T-helper 1 cell treated with Interleukin-12 subunit alpha and Interleukin-12 subunit beta and Interleukin-4 antibody, amounts not matched to agents 30 μg/mL and 1 μg/mL, for 36 hours (primary cell): ENCODE results near the gene SPATA17.
"Not testable (repeated sequence)": the region's sequence is repeated elsewhere in the genome, so short reads cannot be mapped to it uniquely, and the experiment has no call there.

Experiments
- H3K27ac Mint-ChIP-seq: one replicate; pipeline ENCODE4 v1.8.0; 2021; ENCODE audit warnings: mild to moderate bottlenecking, mixed read lengths
- H3K27me3 Mint-ChIP-seq: one replicate; pipeline ENCODE4 v1.8.0; 2021; ENCODE audit warnings: low read depth, mixed read lengths
- H3K36me3 Mint-ChIP-seq: one replicate; pipeline ENCODE4 v1.8.0; 2021; ENCODE audit warnings: low read depth, mixed read lengths
- H3K4me1 Mint-ChIP-seq: one replicate; pipeline ENCODE4 v1.8.0; 2021; ENCODE audit warnings: low read depth, mixed read lengths
- H3K4me3 Mint-ChIP-seq: one replicate; pipeline ENCODE4 v1.8.0; 2021; ENCODE audit warnings: mild to moderate bottlenecking, moderate library complexity, mixed read lengths
- H3K9me3 Mint-ChIP-seq: one replicate; pipeline ENCODE4 v1.8.0; 2021; ENCODE audit warnings: mixed read lengths

The SPATA17 gene

DNA sequence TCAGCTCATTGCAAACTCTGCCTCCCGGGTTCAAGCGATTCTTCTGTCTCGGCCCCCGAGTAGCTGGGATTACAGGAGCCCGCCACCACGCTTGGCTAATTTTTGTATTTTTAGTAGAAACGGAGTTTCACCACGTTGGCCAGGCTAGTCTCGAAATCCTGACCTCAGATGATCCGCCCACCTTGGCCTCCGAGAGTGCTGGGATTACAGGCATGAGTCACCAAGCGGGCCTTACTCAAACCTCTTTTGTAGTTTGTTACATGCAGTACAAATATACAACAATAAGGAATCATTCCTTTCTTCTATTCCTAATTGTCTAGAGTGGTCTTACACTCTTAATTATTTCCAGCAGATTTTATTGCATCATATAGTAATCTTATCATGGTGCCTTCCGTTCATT, 16.6 kb downstream of the SPATA17 start:
- no peaks in the 10 kb centered on the region for H3K9me3 Mint-ChIP-seq
- H3K4me3 Mint-ChIP-seq: no peak overlapping the region
- H3K4me1 Mint-ChIP-seq: no peaks in the 10 kb centered on the region
- H3K36me3 Mint-ChIP-seq: no peaks in the 10 kb centered on the region
- peaks cover 5% of the 10 kb centered on the region for H3K27me3 Mint-ChIP-seq
- no peak overlapping the region for H3K27ac Mint-ChIP-seq

- no peak overlapping the region for H3K4me3 Mint-ChIP-seq
- H3K27ac Mint-ChIP-seq: no peak overlapping the region
- no peaks in the 10 kb centered on the region for H3K9me3 Mint-ChIP-seq
- H3K36me3 Mint-ChIP-seq: no peaks in the 10 kb centered on the region
- H3K4me1 Mint-ChIP-seq: no peaks in the 10 kb centered on the region
- no peaks in the 10 kb centered on the region for H3K27me3 Mint-ChIP-seq
Measured at GRCh38 chr1:217650674-217651073, 19.5 kb downstream of the SPATA17 start.

GRCh38 chr1:217660353-217661062, 29.4 kb downstream of the SPATA17 start:
- H3K9me3 Mint-ChIP-seq: no peaks in the 10 kb centered on the region
- no peaks in the 10 kb centered on the region for H3K4me1 Mint-ChIP-seq
- no peaks in the 10 kb centered on the region for H3K36me3 Mint-ChIP-seq
- H3K4me3 Mint-ChIP-seq: no peak overlapping the region
- no peak overlapping the region for H3K27ac Mint-ChIP-seq
- H3K27me3 Mint-ChIP-seq: no peaks in the 10 kb centered on the region

GRCh38 chr1:217661407-217661806, 30.3 kb downstream of the SPATA17 start:
- Mint-ChIP-seq H3K36me3 (no peaks in the 10 kb centered on the region), H3K4me1 (no peaks in the 10 kb centered on the region), H3K4me3 (no peak overlapping the region), H3K27ac (no peak overlapping the region), H3K27me3 (peaks cover 4% of the 10 kb centered on the region), H3K9me3 (no peaks in the 10 kb centered on the region)

DNA sequence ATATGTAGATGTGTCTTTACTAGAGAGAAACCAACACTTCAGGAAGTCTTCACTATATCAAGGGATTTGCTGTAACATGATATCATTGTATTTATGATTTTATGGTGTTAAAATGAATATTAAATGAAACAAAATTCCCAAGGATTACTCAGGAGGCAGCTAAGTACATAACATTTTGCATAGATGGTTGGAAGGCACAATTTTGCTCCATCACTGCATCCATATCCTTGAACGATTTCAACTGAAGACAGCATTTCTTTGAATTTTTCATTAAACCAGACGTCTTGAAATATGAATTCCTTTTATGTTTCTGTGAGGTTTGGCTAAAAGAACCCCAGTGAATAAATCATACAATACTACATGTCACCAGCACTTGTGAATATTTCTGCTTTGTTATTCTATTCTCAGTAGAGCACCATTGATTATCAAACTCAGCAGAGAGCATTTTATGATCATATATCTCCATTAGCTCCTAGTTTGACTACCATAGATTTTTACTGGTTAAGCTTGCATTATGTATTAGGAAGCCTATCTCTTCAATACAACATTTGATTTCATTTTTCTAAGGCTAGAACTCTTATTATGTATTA, 37.3 kb downstream of the SPATA17 start:
- H3K27ac Mint-ChIP-seq: no peak overlapping the region
- no peaks in the 10 kb centered on the region for H3K4me1 Mint-ChIP-seq
- H3K4me3 Mint-ChIP-seq: no peak overlapping the region
- no peaks in the 10 kb centered on the region for H3K36me3 Mint-ChIP-seq
- no peaks in the 10 kb centered on the region for H3K9me3 Mint-ChIP-seq
- H3K27me3 Mint-ChIP-seq: peaks cover 4% of the 10 kb centered on the region

- H3K4me1 Mint-ChIP-seq: no peaks in the 10 kb centered on the region
- no peaks in the 10 kb centered on the region for H3K36me3 Mint-ChIP-seq
- no peaks in the 10 kb centered on the region for H3K9me3 Mint-ChIP-seq
- H3K27ac Mint-ChIP-seq: no peak overlapping the region
- H3K4me3 Mint-ChIP-seq: no peak overlapping the region
- H3K27me3 Mint-ChIP-seq: peaks cover 3% of the 10 kb centered on the region
Measured at GRCh38 chr1:217673387-217673786, 42.2 kb downstream of the SPATA17 start.

- Mint-ChIP-seq H3K36me3 (no peaks in the 10 kb centered on the region), H3K4me1 (no peaks in the 10 kb centered on the region), H3K9me3 (no peaks in the 10 kb centered on the region), H3K4me3 (no peak overlapping the region), H3K27me3 (peaks cover 3% of the 10 kb centered on the region), H3K27ac (no peak overlapping the region)
Measured at GRCh38 chr1:217674028-217674729, 43.0 kb downstream of the SPATA17 start.

DNA sequence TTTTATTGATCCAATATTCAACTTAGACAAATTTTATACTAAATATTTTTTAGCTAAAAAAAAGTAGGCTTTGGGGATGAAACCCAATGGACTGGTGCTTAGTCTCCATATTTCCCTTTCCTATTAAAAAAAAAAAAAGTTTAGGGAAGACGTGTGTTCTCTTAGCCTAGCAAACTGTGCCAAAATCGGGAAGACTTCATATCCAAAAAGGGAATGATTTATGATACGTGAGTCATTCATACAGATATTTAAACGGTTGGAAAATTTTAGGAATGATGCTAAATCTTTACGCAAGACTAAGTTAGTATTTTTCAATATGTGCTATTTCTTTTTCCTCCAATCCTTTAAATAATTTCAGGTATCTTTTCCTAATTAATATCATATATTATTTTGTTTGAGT, 50.7 kb downstream of the SPATA17 start:
- Mint-ChIP-seq H3K4me1 (no peaks in the 10 kb centered on the region), H3K27me3 (no peaks in the 10 kb centered on the region), H3K9me3 (no peaks in the 10 kb centered on the region), H3K4me3 (no peak overlapping the region), H3K27ac (no peak overlapping the region), H3K36me3 (no peaks in the 10 kb centered on the region)

DNA sequence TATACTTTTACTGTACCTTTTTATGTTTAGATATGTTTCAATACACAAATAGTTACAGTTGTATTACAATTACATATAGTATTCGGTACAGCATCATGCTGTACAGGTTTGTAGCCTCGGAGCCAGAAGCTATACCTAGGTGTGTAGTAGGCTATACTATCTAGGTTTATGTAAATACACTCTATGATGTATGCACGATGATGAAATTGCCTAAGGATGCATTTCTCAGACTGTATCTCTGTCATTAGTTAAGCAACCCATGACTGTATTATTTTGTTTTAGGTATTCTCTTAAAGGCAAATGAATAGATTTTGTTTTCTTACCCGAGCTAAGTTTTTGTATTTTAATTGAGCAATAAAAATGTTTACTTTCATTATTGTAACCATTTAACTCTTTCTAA, 56.4 kb downstream of the SPATA17 start:
- no peak overlapping the region for H3K27ac Mint-ChIP-seq
- H3K9me3 Mint-ChIP-seq: no peaks in the 10 kb centered on the region
- no peak overlapping the region for H3K4me3 Mint-ChIP-seq
- no peaks in the 10 kb centered on the region for H3K27me3 Mint-ChIP-seq
- H3K36me3 Mint-ChIP-seq: no peaks in the 10 kb centered on the region
- H3K4me1 Mint-ChIP-seq: no peaks in the 10 kb centered on the region

DNA sequence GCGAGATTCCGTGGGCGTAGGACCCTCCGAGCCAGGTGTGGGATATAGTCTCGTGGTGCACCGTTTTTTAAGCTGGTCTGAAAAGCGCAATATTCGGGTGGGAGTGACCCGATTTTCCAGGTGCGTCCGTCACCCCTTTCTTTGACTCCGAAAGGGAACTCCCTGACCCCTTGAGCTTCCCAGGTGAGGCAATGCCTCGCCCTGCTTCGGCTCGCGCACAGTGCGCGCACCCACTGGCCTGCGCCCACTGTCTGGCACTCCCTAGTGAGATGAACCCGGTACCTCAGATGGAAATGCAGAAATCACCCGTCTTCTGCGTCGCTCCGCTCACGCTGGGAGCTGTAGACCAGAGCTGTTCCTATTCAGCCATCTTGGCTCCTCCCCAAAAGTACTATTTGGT, 65.0 kb downstream of the SPATA17 start:
- not testable (repeated sequence) for H3K36me3 Mint-ChIP-seq, H3K27me3 Mint-ChIP-seq, H3K27ac Mint-ChIP-seq, H3K9me3 Mint-ChIP-seq, H3K4me3 Mint-ChIP-seq, H3K4me1 Mint-ChIP-seq

DNA sequence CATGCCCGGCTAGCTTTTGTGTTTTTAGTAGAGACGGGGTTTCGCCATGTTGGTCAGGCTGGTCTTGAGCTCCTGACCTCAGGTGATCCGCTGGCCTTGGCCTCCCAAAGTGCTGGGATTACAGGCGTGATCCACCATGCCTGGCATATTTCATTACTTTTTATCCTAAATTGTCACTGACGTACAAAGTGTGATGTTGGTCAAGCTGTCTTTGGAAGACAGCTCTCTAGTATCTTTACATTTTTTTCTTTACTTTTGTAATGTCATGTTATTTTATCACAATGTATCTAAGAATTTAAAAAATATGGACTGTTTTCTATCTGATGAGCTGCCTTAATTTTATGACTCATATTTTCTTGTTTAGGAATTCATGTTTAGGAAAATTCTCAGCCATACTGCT, 72.2 kb downstream of the SPATA17 start:
- Mint-ChIP-seq H3K36me3 (no peaks in the 10 kb centered on the region), H3K4me1 (no peaks in the 10 kb centered on the region), H3K9me3 (no peaks in the 10 kb centered on the region), H3K4me3 (no peak overlapping the region), H3K27me3 (no peaks in the 10 kb centered on the region), H3K27ac (no peak overlapping the region)

GRCh38 chr1:217712925-217713597, 81.9 kb downstream of the SPATA17 start:
- Mint-ChIP-seq H3K4me3 (no peak overlapping the region), H3K9me3 (no peaks in the 10 kb centered on the region), H3K4me1 (no peaks in the 10 kb centered on the region), H3K36me3 (no peaks in the 10 kb centered on the region), H3K27ac (no peak overlapping the region), H3K27me3 (no peaks in the 10 kb centered on the region)

- H3K27ac Mint-ChIP-seq: no peak overlapping the region
- H3K4me3 Mint-ChIP-seq: no peak overlapping the region
- H3K36me3 Mint-ChIP-seq: no peaks in the 10 kb centered on the region
Measured at GRCh38 chr1:217715681-217716080, 84.5 kb downstream of the SPATA17 start.

DNA sequence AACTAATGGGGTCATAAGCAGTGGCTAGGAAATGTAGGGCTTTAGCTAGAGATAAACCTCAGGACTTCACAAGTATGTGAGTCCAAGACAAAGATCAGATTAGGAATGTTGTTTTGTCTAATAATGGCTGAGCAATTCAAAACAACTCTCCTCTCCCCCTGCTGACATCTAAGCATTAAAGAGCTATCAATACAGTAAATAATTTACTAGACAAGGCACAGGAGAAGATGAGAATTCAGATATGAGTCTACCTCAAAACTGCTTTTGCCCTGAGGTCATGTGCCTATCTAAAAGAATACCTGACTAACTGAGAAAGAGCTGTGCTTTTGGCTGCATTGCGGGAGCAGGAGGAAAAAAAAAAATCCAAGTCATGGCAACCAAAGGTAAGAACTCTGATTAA, 86.8 kb downstream of the SPATA17 start:
- Mint-ChIP-seq H3K27me3 (no peaks in the 10 kb centered on the region), H3K4me3 (no peak overlapping the region), H3K27ac (no peak overlapping the region), H3K4me1 (no peaks in the 10 kb centered on the region), H3K36me3 (no peaks in the 10 kb centered on the region), H3K9me3 (no peaks in the 10 kb centered on the region)

More at GRCh38 chr1:217715681-217716080, 84.5 kb downstream of the SPATA17 start:
- Mint-ChIP-seq H3K9me3 (no peaks in the 10 kb centered on the region), H3K4me1 (no peaks in the 10 kb centered on the region), H3K27me3 (no peaks in the 10 kb centered on the region)

GRCh38 chr1:217718873-217719272, 87.7 kb downstream of the SPATA17 start:
- Mint-ChIP-seq H3K27ac (no peak overlapping the region), H3K4me3 (no peak overlapping the region), H3K4me1 (no peaks in the 10 kb centered on the region), H3K27me3 (no peaks in the 10 kb centered on the region), H3K9me3 (no peaks in the 10 kb centered on the region), H3K36me3 (no peaks in the 10 kb centered on the region)
